GM19467 (cell line): ENCODE data around the gene SH3TC1.
A peak's percentile ranks its signal among the peaks of the same experiment; 100 is the strongest.

Experiments
- ATAC-seq: cut with Tn5 transposase; IDR thresholded peaks from one replicate; pipeline ENCODE4 v1.9.1; 2021; ENCODE audit warnings: mild to moderate bottlenecking, moderate library complexity; ENCODE audit not compliant: unreplicated experiment

Gene SH3TC1

DNA sequence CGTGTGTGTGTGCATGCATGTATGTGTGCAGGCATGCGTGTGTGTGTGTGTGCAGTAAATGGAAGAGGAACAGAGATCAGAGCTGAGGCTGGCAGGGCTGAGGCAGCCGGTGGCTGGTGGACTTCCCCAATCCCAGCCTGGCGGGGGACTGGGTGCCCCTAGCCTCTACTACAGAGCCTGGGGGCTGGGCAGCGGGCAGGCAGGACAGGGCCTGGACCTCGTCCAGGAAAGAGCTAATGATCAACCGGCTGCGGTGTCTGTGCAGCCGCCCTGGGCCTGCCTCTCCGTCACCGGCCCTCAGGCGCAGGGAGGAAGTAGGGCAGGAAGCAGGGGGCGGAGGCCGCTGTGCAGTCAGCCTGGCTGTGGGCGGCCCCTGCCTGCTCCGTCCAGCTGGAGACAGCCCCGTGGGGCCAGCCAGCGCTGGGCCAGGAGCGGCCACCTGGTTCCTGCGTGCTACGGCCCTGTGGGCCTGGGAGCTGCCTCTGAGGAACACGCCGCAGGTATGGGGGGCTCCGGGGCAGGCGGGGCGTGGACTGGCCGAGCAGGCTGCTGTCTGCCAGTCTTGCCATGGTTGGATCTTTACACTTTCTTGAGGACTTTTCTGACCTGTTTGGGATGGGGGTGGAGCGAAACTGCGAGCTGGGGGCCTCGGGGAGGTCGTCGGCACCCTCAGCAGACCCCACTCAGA, at the start of gene SH3TC1:
SH3TC1 (plus strand) TSS at position 385 of the 688 bp plus-strand sequence. CDS start 5,905 bp downstream, outside the sequence.
- ATAC-seq = peak; percentile 78

- no peak for ATAC-seq
These were observed 49.4 kb upstream of the SH3TC1 start for GRCh38 chr4:8149664-8150063.

GRCh38 chr4:8150152-8151090, 48.7 kb upstream of the SH3TC1 start:
- ATAC-seq = no peak

GRCh38 chr4:8151165-8151650, 47.9 kb upstream of the SH3TC1 start:
- ATAC-seq = no peak

- ATAC-seq = no peak
These were observed 46.8 kb upstream of the SH3TC1 start for GRCh38 chr4:8152090-8152864.

DNA sequence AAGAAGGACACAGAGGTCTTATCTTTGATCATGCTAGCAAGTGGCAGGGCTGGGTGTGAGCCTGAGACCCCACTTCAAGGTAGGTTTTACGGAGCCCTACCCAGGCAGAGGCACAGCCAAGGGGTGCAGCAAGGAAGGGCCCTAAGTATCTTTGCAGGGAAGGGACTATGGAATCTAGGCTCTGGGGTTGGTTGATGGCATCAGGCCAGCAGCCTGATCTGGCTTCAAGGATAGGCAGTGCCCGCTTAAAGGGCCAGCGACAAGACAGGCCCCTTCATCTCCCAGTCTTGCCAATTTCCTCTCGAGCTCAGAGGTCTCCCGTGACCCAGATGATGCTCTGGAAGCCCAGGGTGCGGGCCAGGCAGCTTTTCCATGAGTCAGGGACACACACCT, 46.2 kb upstream of the SH3TC1 start:
- no peak for ATAC-seq

DNA sequence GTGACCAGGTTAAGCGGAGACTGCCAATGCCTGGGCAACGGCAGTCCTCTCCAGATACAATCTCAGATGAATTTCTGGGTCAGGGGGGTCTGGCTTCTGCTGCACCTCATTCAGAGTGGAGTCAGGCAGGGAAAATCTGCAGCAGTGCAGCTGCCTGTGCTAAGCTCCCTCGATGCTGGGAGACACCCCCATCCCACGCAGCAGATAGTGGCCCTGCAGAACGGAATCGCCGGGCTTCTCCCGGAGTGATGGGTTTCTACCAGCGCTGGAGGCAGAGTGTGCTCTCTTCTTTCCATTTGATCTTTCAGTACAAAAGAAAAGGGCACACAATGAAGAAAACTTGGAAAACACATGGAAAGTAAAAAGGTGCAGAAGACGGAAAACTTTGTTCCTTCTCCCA, 45.6 kb upstream of the SH3TC1 start:
- no peak for ATAC-seq

- ATAC-seq = no peak
These were observed 44.0 kb upstream of the SH3TC1 start for GRCh38 chr4:8155048-8155447.

- ATAC-seq = no peak
These were observed 43.2 kb upstream of the SH3TC1 start for GRCh38 chr4:8155660-8156421.

GRCh38 chr4:8156617-8157016, 42.5 kb upstream of the SH3TC1 start:
- ATAC-seq = no peak

DNA sequence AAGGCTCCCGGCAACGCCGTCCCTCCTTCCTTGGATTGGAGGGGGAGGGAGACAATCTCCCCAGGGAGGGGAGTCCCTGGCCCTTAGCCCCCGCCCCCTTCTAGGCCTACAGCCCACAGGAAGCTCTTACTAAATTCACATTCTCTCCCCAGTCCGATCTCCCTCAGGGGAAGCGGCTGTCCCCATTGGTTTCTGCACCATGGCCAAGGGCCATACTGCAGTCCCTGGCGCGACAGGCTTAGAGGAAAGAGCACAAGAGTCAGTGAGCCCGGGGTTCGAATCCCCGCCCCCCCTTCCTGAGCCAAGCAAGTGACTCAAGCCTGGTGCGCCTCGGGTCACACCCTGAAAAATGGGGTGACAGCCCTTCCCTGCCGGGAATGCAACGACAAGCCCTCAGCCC, 41.6 kb upstream of the SH3TC1 start:
- no peak for ATAC-seq

DNA sequence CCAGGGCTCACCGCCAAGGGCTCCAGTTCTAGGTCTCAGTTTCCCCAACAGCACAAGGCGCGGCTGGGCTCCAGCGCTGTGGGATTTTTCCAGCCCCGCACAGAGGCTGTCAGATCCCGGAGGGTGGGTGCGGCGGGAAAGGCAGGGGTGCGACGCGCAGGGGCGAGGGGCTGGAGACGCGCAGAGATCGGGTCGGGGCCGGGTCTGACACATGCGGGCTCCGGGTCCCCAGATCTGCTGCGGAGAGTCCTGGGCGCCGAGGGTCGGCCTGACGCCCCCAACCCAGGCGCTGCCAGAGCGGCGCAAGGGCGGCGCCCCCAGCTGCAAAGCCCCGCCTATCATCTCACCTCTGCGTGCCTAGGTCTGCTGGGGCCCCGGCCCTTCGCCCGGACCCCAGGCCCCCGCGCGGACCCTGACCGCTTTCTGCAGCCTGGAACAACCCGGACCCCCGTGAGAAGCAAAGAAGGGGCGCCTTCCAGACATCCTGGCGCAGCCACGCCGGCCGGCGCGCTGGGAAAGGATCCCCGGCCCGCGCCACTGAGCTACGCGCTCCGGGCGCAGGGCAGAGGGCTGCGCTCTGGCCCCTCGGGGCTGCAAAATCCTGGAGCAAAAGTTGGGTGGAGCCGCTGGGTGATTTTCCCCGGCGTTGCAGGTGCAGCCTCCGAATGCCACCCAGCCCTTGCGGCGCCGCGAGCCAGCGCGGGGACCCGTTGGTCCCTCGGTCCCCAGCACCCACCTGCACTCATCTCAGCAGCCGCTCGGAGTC, 41.0 kb upstream of the SH3TC1 start:
- no peak for ATAC-seq

- ATAC-seq = peak; percentile 98
These were observed 40.2 kb upstream of the SH3TC1 start, which contains the start of gene ABLIM2 for GRCh38 chr4:8158710-8159536. TSS of gene ABLIM2 (minus strand) at chr4:8158813. CDS start at chr4:8158689, 124 bp downstream.

DNA sequence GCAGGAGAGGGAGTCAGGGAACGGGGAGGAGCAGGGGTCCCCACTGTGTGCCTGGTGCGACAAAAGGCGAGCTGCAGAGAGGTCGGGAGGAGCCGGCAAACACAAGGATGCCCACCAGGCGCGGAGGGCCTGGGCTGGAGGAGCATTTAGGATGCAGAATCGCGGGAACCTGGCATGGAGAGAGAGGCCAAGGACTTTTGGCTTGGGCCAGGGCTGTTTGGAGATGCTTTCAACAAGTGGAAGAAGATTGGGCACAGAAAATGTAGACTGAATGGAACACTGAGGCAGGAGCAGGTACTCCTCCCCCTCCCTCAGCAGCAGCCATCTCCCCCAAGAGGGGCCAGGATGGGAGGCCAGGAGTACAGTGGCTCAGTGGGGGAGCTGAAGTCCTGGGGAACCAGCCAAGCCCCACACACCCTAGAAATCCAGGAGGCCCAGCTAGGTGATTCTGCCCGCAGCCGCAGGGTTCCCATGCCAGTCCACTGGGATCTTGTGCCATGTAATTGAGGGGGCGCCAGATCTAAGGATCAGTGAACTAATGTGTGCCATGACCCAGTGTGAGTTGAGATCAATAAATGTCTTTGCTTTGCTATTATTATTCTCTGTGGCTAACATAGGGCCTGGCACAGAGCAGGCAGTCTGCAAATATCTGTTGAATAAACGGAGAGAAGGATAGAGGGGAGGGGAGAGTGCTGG, 39.4 kb upstream of the SH3TC1 start:
- no peak for ATAC-seq

GRCh38 chr4:8160233-8160560, 38.9 kb upstream of the SH3TC1 start:
- no peak for ATAC-seq

GRCh38 chr4:8160572-8160971, 38.5 kb upstream of the SH3TC1 start:
- ATAC-seq = no peak

GRCh38 chr4:8162625-8163024, 36.5 kb upstream of the SH3TC1 start:
- no peak for ATAC-seq

DNA sequence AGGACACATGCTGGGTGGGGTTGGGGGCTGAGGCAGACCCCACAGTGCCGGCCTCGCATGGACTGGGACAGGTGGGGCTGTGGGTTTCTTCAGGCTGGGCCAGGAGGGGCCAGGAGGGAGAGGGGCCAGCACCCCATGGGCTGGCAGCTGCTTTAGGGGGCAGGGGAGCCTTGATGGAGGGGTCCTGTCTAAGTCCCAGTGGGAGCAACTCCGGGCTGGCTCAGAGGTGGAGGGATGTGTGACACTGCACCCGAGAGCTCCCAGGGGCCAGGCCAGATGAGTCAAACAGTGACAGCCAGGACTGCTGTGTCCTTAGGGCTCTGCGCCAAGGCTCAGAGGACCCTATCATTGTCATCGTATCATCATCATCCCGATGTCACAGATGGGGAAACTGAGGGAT, 36.1 kb upstream of the SH3TC1 start:
- no peak for ATAC-seq
